Mammary epithelial cell (primary cell): ENCODE data around the gene ANGEL1.

Experiments used
- EZH2 ChIP-seq: IDR thresholded peaks from 2 replicates; pipeline ENCODE4 v1.6.1; 2012; ENCODE audit warnings: low read length, inconsistent platforms, borderline replicate concordance
- TF ChIP-seq, protein P1 (sequence below), 2 donors: IDR thresholded peaks in 1 of 2; conservative IDR thresholded peaks in 1 of 2; 2 replicates each; pipeline ENCODE4 v1.5.1; 2011 to 2012; ENCODE audit warnings: inconsistent platforms in 2 of 2, low read length in 2 of 2, mild to moderate bottlenecking in 2 of 2, control low read depth in 1 of 2, low read depth in 1 of 2; ENCODE audit not compliant: insufficient read depth in 1 of 2; ENCODE audit errors: extremely low read depth in 1 of 2

DNA sequence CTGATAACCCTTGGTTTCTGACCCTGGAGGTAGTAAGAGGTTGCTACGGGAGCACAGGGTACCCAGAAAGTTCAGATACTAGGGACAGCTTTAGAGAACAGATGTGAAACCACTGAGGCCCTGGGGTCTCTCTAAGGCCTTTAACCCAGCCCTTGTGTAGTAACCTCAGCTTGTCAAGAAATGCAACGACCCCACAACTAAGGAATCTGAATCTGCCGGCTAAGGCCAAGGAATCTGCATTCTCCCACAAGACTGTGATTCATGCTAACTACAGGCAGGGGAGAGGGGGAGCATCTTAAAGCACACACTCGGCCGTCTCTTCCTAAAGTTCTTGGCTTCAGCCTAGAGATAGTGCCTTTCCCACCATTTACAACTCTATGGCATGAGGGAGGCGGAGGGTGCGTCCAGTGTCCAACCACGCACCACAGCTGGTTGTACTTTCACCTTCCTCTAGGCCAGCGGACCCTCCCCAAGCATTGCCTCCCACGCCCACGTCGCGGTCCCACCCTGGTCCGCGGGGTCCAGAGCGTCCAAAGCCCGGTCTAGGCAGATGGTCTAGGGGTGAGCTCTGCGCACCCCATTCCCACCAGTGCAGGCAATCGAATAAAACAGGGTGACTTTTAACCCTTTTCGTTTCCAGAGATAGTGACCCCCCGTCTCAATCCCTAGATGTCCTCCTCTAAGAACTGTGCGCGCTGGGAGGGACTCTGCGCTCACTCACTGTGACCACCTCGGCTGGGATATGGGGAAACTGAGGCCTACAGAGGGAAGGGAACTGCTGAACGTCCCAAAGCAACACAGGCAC lies 52.1 kb downstream of the ANGEL1 start:
- TF ChIP-seq, protein P1, sequence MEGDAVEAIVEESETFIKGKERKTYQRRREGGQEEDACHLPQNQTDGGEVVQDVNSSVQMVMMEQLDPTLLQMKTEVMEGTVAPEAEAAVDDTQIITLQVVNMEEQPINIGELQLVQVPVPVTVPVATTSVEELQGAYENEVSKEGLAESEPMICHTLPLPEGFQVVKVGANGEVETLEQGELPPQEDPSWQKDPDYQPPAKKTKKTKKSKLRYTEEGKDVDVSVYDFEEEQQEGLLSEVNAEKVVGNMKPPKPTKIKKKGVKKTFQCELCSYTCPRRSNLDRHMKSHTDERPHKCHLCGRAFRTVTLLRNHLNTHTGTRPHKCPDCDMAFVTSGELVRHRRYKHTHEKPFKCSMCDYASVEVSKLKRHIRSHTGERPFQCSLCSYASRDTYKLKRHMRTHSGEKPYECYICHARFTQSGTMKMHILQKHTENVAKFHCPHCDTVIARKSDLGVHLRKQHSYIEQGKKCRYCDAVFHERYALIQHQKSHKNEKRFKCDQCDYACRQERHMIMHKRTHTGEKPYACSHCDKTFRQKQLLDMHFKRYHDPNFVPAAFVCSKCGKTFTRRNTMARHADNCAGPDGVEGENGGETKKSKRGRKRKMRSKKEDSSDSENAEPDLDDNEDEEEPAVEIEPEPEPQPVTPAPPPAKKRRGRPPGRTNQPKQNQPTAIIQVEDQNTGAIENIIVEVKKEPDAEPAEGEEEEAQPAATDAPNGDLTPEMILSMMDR (conservative IDR thresholded peaks at IDR 0.05 in 1 of 2, IDR thresholded peaks at IDR 0.05 in 1 of 2; ENCODE audit: extremely low read depth in 1 of 2, insufficient read depth in 1 of 2, low read depth in 1 of 2, low read length in 2 of 2), result no peak
- TF ChIP-seq EZH2, result no peak
